Activated CD4-positive, alpha-beta T cell treated with anti-CD3 and anti-CD28 coated beads, Interleukin-2, amount 50 U/mL, for 24 hours (primary cell): ENCODE measurements around the gene SLC38A10.

Source experiments
- DNase-seq, 2 donors: peaks; one replicate each; pipeline ENCODE4 v3.0.0-alpha.2; 2020; ENCODE audit warnings: low read depth in 1 of 2, low spot score in 1 of 2

Gene SLC38A10

DNA sequence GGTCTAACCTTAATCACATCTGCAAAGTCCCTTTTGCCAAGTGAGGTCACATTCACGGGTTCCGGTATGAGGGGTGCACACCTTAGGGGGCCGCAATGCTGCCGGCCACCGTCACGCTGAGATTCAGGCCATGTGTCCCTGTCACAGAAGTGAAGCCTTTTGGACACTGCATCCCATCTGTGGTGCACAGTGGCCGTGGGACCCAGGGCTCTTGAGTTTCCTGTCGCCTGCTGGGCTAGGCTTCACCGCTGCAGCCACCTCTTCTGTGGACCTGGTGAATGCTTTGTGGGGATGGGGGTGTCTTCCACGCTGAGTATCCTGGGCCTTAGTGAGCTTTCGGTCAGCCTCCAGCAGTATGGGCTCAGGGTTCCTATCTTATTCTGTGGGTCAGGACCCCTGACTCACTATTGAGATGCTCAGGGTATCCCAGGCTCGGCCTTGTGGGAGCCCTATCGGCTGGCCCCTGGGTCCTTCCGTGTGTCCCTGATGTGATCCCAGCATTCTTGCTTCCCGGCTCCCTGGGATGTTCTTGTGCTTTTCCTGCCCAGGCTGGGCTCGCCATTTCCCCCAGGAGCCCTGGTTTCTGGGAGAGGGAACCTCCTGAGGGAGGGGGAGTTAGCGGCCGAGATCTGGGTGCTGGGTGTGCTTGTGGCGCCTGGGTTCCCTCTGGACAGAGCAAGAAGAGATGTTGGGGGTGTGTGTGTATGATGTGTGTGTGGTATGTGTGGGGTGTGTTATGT is 4.9 kb upstream of the SLC38A10 start:
- no peak for DNase-seq

DNA sequence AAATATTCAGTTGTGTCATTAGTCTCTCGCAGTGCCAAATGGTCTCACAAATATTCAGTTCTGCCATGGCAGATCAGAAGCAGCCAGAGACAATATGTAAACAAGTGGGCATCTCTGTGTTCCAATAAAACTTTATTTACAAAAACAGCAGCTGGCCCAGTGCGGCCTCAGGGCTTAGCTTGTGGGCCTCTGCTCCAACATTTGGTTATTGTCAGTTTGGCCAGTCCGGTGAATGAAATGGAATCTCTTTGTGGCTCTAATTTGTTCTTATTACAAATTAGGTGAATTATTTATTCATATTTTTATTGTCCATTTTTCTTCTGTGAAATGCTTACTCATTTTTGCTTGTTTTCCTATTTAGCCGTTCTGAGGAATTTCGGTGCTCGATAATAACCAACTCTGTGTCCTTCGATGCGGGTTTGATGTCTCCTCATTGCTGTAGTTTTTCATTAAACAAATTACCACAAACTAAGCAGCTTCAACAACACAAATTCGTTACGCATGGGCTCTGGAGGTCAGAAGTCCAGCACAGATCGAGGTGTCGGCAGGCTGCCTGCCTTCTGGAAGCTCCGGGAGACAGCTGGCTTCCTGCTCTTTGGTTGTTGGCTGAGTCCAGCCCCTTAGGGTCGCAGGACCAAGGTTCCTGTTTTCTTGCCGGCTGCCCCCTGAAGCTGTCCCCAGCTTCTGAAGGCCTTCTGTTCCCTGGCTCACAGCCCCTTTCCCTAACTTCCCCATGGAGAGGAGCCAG is 4.1 kb upstream of the SLC38A10 start:
- DNase-seq, result no peak

DNA sequence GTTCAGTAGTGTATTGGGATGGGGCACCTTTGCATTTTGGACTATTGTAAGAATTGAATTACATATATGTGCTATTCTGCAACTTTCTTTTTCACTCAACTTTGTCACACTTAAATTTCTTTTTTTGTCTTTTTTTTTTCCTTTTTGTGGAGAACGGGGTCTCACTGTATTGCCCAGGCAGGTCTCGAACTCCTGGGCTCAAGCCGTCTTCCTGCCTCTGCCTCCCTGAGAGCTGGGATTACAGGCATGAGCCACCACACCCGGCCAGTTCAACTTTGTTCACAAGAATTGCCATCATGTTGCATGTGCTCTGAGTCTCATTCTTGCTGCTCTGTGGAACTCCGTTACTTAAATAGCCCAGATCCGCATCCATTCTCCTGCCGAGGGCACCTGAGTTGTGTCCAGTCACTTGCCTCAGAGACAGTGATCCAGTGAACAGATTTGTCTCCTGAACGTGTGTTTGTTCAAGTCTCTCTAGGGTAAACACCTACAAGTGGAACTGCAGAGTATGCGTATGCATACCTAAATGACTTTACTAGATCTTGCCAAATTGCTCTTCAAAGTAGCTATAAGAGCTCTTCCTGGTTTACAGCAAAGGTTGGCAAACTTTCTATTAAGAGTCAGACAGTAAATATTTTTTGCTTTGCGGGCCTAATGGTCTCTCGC is 3.4 kb upstream of the SLC38A10 start:
- no peak for DNase-seq

GRCh38 chr17:81295676-81296381 is 722 bp upstream of the SLC38A10 start:
- peak in 1 of 2 donors; percentile 30 for DNase-seq

GRCh38 chr17:81294512-81295030 is 536 bp downstream of the SLC38A10 start:
- DNase-seq, result no peak

- no peak for DNase-seq
These were observed 2.7 kb downstream of the SLC38A10 start for GRCh38 chr17:81292450-81292849.

- DNase-seq, result peak; percentile 43 to 67
These were observed 3.4 kb downstream of the SLC38A10 start for GRCh38 chr17:81291662-81292061.

- no peak for DNase-seq
These were observed 4.9 kb downstream of the SLC38A10 start for GRCh38 chr17:81290230-81290629.

GRCh38 chr17:81289627-81290026 is 5.5 kb downstream of the SLC38A10 start:
- DNase-seq, result no peak

DNA sequence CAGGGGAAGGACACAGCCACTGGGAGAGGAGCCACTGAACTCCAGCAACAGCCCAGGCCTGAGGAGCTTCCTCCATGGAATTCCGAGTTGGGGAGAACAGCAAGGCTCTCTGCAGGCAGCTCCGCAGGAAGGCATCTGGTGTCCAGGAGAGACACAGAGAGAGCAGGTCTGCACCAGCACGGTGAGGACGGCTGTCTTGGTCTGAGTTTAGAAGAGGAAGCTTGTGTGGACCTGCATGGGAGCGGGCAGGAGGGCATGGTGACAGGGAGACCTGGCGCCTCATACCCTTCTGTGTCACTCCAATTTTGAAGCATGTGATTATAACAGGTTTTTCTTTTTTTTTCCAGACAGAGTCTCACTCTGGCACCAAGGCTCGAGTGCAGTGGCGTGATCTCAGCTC is 6.4 kb downstream of the SLC38A10 start:
- no peak for DNase-seq

GRCh38 chr17:81287741-81288430 is 7.2 kb downstream of the SLC38A10 start:
- DNase-seq, result no peak

DNA sequence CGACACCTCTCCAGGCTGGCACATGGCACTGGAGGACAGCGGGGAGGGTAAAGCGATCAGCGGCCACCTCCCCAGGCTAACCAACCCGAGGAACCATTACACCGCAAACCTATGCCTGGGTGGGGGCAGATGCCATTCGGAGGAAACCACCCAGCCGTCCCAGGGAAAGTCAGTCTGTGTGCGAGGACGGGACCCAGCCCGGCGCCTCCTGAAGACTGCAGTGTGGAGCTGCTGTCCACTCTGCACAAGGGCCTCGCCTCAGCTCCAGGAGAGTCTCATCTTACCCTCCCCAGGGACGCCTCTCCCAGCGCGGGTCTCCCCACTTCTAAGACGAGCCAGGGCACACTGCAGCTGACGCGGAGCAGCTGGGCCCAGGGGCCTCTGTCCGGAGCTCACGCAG is 8.0 kb downstream of the SLC38A10 start:
- DNase-seq, result no peak

DNA sequence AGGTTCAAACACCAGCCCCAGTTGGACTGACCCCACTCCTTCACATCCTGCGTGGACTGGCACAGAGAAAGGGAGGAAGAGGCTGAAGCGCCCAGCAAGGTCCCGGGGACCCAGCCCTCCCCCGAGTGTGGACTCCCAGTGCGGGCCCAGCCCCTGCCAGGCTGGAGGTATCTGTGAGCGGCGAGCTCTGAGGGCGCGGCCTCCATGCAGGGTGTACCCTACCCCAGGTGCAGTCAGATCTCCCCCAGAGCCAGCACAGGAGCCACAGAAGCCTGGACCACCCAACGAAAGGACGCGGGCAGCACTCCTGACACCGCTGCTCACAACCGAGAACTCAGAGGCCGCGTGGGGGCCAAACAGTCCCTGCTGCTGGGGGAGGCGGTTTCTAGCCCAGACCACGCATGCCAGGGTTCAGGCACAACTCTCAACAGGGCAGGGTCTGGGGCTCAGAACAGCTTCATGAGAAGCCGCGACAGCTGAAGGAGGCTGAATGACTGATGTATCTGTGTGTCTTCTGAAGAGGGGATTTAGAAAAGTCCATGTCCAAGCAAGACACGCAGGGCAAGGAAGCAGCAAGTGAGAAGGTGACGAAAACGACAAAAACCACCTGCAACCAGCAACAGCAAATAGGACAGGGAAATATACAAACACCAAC is 8.5 kb downstream of the SLC38A10 start:
- no peak for DNase-seq

DNA sequence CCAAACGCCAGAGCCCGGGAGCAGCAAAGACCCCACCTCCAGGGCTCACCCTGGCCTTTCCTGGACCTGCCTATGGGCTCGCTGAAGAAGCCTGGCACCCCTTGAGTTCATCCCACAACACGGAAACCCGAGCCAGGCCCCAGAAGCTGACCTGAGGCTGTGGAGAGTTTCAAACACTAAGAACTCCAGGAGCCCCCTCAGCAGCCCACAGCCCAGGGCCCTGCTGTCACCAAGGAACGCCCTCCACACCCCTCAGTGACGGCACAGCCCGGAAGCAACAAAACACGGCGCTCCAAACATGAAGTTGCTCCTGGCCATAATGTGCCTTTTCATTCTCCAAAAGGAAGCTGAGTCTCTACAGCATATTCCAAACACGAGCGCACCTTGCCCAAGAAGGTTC is 9.2 kb downstream of the SLC38A10 start:
- DNase-seq, result no peak

DNA sequence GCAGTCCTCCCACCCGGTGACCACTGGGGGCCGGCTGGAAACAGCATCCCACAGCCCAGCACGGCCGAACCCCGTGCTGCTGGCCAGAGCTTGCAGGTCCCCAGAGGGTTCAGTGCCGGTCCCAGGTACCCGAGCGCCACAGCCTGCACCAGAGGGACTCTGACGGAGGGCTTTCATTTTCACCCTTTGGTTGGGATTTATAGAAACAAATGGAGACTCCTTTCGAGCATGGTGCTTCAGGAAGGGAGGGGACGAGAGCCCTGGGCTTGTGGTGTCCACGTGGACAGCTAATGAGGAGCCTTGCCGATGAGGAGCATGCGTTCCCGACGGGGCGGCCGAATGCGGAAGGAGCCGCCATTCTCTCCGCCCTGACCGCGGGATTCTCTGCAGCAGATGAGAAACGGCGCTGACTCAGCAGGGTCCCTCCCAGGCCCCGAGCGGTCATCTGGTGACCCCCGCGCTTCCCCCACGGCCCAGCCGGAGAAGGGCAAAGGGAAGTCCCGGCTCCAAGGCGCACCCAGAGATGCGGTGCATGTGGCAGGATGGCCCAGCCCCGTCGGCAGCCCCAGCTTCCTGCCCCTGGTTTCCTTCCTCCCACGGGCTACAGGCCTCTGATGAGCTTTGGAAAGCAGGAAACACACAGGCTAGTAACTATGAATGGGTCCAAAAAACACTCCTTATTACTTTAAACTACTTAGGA is 9.8 kb downstream of the SLC38A10 start:
- DNase-seq, result peak; percentile 46 to 58

- no peak for DNase-seq
These were observed 12.2 kb downstream of the SLC38A10 start for GRCh38 chr17:81282876-81283275.

- no peak for DNase-seq
These were observed 13.0 kb downstream of the SLC38A10 start for GRCh38 chr17:81282141-81282540.

GRCh38 chr17:81280571-81280970 is 14.5 kb downstream of the SLC38A10 start:
- no peak for DNase-seq
